ENCODE data around the gene NLRP1.

- TF ChIP-seq POLR2A (IDR thresholded peaks at IDR 0.05) (no peak), CTCF (IDR thresholded peaks at IDR 0.05) (no peak)
Observed at GRCh38 chr17:5510771-5511170, 73.5 kb downstream of the NLRP1 start.

All from adrenal gland (tissue), 5 donors.